GM21737 (cell line): ENCODE measurements around the gene MAGIX.
"Not testable (repeated sequence)": the region's sequence is repeated elsewhere in the genome, so short reads cannot be mapped to it uniquely, and the experiment has no call there.

Experiments used
- ATAC-seq: cut with Tn5 transposase; IDR thresholded peaks from one replicate; pipeline ENCODE4 v1.9.1; 2021; ENCODE audit warnings: mild to moderate bottlenecking, moderate library complexity; ENCODE audit not compliant: unreplicated experiment

MAGIX gene

GRCh38 chrX:49162620-49163019, at the start of gene MAGIX:
Gene MAGIX, plus strand, starts transcription at chrX:49162758. Its CDS starts 132 bp downstream, at chrX:49162890.
- ATAC-seq = no peak

GRCh38 chrX:49116076-49116475, 46.5 kb upstream of the MAGIX start:
- no peak for ATAC-seq

DNA sequence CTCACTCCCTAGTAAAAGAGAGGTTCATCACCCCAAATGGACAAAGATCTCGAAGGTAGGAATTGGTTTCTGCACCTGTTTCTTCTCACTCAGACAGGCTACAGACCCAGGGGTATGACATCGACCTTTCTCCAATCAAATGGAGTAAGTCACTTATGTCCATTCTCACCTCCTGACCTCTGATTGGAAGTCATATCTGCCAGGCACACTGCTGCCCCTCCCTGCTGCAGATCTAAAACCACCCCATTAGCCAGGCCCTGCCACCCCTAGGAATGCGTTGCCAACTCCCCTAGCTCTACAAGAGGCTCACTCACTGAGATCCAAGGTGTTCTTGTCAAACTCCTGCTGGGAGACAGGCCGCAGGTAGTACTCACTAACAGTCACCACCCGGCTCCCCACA, 45.8 kb upstream of the MAGIX start:
- no peak for ATAC-seq

DNA sequence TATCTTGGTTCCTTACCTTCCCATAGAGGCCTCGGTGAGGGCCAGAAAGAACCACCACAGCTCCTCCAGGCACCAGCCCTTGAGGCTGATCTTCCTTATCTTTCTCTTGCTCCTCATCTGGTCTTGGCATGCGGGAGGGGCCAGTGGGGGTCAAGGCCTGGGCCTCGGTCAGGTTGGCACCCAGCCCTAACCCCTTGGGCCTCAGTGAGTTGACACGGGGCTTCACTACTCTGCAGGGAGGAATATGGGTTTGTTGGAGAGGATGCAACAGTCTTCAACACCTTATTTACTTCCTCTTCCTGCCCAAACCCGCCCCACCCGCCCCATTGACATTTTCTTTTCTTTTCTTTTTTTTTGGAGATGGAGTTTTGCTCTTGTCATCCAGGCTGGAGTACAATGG, 45.0 kb upstream of the MAGIX start:
- ATAC-seq = no peak

GRCh38 chrX:49120091-49120490, 42.5 kb upstream of the MAGIX start:
- ATAC-seq = no peak

GRCh38 chrX:49122499-49122898, 40.1 kb upstream of the MAGIX start:
- no peak for ATAC-seq

DNA sequence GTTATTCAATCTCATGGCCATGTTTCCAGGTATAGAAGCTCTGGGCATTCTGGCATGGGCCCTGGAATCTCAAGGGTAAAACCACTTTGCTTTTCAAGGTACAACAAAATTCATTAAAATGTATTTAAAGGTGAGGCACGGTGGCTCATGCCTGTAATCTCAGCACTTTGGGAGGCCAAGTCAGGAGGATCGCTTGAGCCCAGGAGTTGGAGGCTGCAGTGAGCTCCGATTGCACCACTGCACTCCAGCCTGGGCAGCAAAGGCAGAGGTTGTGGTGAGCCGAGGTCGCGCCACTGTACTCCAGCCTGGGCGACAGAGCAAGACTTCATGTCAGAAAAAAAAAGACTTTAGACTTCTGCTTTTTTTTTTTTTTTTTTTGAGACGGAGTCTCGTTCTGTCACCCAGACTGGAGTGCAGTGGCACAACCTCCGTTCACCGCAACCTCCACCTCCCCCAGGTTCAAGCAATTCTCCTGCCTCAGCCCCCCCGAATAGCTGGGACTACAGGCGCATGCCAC, 34.8 kb upstream of the MAGIX start:
- ATAC-seq = not testable (repeated sequence)

- ATAC-seq = no peak
Observed at GRCh38 chrX:49129427-49129826, 33.1 kb upstream of the MAGIX start.

- not testable (repeated sequence) for ATAC-seq
Observed at GRCh38 chrX:49132275-49132674, 30.3 kb upstream of the MAGIX start.

- ATAC-seq = no peak
Observed at GRCh38 chrX:49133759-49134158, 28.8 kb upstream of the MAGIX start.

DNA sequence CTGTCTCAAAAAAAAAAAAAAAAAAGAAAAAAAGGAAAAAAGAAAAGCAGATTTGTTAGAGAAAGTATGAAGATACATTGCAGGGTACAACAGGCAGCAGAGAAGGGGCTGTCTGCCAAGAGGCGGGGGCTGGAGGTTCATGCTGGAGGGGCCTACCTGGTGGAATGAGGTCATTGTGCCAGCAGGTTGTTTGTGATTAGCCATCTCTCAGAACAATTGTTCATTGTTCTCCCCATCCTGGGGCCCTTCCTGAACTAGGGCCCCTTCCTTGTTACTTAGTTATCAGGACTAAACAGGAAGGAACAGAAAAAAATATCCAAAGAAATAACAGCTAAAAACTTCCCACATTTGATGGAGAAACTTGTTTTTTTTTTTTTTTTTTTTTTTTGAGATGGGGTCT, 25.1 kb upstream of the MAGIX start:
- no peak for ATAC-seq

DNA sequence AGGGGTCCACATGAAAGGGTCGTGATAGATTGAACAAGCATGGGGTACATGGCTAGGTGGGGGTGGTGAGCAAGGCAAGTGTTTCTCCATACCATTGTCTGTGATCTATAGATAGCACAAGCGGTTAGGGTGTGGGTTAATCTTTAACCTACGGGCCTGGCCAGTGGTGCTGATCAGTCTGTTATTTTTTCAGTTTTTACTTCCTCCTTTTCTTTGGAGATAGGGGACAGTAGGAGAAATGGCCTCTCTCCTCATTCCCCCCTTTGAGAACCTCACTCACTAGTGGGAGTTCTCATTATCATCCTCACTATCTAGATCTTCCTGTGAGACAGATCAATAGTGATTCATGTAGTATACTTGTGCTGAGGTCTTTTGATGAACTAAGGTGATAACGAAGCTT, 22.8 kb upstream of the MAGIX start:
- no peak for ATAC-seq

DNA sequence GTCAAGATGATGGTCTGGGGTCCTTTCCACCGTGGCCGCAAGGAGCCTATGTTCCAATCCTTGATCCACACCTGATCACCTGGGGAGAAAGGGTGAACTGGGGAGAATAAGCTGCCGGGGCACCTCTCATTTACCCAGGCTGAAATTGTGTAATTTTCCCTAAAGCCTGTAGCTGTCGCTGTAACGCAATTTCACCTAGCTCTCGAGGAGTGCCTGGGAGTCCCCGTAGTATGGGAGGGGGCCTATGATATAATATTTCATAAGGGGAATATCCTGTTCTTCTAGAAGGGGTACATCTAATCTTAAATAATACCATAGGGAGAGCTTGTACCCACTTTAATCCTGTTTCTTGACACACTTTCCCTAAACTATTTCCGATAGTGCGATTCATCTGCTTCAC, 20.3 kb upstream of the MAGIX start:
- not testable (repeated sequence) for ATAC-seq

GRCh38 chrX:49143154-49143553, 19.4 kb upstream of the MAGIX start:
- ATAC-seq = not testable (repeated sequence)

GRCh38 chrX:49147282-49147681, 15.3 kb upstream of the MAGIX start:
- ATAC-seq = no peak

DNA sequence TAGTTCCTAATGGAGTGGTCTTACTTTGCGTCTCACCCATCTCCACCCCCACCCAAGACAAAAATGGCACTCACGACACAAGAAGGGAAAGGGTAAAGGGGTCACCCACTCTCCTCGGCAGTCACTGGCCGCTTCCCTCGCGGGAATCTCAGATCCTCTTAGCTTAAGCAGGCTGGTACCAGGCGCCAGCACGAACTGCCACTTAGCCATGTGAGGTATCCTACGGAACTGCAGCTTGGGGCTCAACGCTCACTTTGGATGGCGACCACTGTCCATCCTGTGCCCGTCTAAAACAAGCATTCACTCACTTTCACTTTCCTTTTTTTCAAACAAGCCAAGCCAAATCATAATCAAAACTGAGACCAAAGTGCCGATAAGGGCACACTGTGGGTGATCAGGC, 14.6 kb upstream of the MAGIX start:
- ATAC-seq = no peak

- not testable (repeated sequence) for ATAC-seq
Observed at GRCh38 chrX:49148390-49149100, 14.0 kb upstream of the MAGIX start.

DNA sequence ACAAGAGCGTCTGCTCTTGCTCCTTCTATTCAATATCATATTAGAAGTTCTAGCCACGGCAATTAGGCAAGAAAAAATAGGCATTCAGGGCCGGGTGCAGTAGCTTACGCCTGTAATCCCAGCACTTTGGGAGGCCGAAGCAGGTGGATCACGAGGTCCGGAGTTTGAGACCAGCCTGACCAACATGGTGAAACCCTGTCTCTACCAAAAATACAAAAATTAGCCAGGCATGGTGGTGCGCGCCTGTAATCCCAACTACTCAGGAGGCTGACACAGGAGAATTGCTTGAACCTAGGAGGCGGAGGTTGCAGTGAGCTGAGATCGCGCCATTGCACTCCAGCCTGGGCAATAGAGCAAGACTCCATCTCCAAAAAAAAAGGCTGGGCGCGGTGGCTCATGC, 13.3 kb upstream of the MAGIX start:
- not testable (repeated sequence) for ATAC-seq

- ATAC-seq = no peak
Observed at GRCh38 chrX:49153467-49153866, 9.1 kb upstream of the MAGIX start.

DNA sequence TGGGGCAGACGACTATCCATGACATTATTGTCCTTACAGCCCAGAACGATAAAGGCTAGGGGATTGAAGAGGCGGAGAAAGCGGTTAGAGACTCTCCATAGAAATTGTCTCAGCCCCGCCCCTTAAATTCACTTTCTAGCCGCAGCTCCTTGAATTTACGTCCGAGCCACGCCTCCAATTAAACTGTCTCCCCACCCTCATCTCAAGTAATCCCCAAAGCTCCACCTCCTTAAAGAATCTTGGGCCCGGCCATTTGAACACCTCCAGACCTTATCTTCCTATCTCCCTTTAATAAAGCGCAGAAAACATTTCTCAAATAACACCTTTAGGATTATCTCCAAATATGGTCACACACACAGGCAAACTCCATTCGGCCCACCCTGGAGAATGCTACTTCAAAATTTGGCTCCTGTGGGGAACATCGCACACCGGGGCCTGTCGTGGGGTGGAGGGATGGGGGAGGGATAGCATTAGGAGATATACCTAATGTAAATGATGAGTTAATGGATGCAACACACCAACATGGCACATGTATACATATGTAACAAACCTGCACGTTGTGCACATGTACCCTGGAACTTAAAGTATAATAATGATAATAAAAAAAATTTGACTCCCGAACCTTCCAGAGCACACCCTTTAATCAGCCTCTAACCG, 7.2 kb upstream of the MAGIX start:
- ATAC-seq = no peak

GRCh38 chrX:49155900-49156837, 6.4 kb upstream of the MAGIX start:
- ATAC-seq = peak; percentile 80
